GM12891 (cell line): ENCODE results near the gene DISP2.

ENCODE experiments used
- DNase-seq: peaks from one replicate; pipeline ENCODE4 v3.0.0; 2011; ENCODE audit warnings: low spot score; ENCODE audit not compliant: insufficient read length
- FAIRE-seq: peaks from 2 replicates; lab custom pipeline; 2011; peaks lifted over from hg19 to GRCh38; lab: Jason Lieb, UNC
- PAX5 ChIP-seq: IDR thresholded peaks from 2 replicates; pipeline ENCODE4 v1.6.1; 2011; ENCODE audit warnings: low read length, moderate library complexity, mild to moderate bottlenecking; ENCODE audit not compliant: insufficient read depth, severe bottlenecking
- POLR2A ChIP-seq: IDR thresholded peaks from 2 replicates; pipeline ENCODE4 v1.6.1; 2011; ENCODE audit warnings: low read depth, low read length, control low read depth
- POLR2AphosphoS5 ChIP-seq: IDR thresholded peaks from 2 replicates; pipeline ENCODE4 v1.6.1; 2011; ENCODE audit warnings: low read depth, low read length, control low read depth
- POU2F2 ChIP-seq: IDR thresholded peaks from 2 replicates; pipeline ENCODE4 v1.6.1; 2011; ENCODE audit warnings: low read depth, mild to moderate bottlenecking, control low read depth, low read length, moderate library complexity
- SPI1 ChIP-seq: IDR thresholded peaks from 2 replicates; pipeline ENCODE4 v1.6.1; 2011; ENCODE audit warnings: low read depth, low read length, control low read depth
- TAF1 ChIP-seq: IDR thresholded peaks from 2 replicates; pipeline ENCODE4 v1.6.1; 2011; ENCODE audit warnings: low read depth, low read length, control low read depth

Gene DISP2

DNA sequence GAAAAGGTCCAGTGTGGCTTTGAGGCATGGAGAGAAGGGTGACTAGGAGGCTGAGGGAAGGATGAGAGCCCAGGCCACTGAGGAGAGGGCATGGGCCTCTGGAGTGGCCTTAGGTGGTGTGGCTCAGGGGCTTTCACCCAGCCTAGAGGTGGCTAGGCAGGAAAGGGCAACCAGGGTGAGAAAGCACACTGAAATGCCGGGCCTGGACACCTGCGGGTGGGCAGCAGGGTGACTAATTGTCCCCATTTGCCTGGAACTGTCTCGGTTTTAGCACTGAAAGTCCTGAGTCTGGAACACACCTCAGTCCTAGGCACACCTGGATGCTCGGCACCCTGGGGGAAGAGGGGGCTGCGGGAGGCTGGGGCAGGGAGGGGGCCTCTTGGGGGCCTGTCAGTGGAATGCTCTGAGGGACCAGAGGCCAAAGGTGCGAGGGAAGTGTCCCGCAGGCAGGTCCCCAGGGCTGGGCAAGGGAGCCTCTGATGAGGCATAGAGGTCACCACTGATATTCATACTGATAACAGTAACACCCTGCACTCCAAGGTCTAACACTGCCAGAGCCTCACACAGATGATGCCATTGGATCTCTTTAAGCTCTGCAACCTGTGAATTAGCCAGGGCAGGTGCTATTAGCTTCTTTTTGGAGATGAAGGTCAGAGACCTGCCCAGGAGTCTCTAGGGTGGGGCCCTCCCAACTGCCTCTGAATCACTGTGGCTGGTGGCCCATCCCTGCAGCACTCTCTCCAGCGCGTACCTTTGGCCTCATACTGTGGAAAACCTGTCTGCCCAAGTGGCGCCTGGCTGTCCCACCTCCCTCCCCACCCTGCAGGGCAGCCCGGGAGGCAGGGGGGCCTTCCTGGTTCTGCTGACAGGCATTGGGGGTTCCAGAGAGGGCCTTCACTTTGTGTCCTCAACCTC is 10.2 kb upstream of the DISP2 start:
- no peak for DNase-seq
- no peak for FAIRE-seq
- no peak for TF ChIP-seq TAF1
- TF ChIP-seq POLR2A = no peak
- no peak for TF ChIP-seq PAX5
- no peak for TF ChIP-seq POU2F2
- TF ChIP-seq POLR2AphosphoS5 = no peak
- TF ChIP-seq SPI1 = no peak

DNA sequence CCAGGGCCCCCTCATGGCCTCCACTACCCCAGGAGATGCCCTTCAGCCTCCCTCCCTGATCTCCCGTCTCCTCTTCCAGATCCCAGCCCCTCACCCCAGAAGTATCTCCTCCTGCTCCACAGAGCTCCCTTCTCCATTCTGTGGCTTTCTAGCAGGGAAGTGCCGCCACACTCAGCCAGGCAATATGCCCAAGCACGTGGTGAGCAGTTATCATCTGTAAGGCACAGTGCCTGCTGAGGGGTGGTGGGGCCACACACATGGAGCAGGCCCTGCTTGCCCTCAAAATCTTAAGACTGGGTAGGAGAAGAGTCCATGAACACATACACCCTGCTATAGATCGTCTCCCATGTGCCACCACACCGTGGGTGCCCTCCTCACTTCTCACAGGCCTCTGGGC is 9.5 kb upstream of the DISP2 start:
- no peak for FAIRE-seq

DNA sequence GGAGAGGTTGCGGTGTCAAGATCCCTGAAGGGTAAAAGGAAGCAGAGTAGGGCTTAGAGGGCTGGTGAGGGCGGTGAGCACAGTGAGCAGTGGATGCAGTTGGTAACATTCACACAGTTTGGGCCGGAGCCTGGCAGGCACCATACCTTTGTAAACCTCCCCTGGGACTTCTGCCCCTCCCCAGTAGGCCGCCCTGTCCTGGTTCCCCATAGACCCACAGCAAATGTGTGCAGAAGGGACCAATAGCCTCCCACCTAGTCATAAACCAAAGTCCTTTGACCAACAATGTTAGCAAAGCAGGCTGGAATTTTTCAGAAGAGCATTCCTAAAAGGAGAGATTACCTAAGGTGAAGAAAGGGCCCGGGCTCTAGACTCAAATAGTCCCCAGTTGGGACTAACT is 8.9 kb upstream of the DISP2 start:
- TF ChIP-seq PAX5 (no peak), POLR2AphosphoS5 (no peak), POU2F2 (no peak), TAF1 (no peak), SPI1 (no peak), POLR2A (no peak)
- DNase-seq = no peak
- FAIRE-seq = no peak

More for the DNA sequence above, 9.5 kb upstream of the DISP2 start:
- TF ChIP-seq SPI1 (no peak), PAX5 (no peak), POLR2A (no peak), POLR2AphosphoS5 (no peak), POU2F2 (no peak)
- no peak for DNase-seq

DNA sequence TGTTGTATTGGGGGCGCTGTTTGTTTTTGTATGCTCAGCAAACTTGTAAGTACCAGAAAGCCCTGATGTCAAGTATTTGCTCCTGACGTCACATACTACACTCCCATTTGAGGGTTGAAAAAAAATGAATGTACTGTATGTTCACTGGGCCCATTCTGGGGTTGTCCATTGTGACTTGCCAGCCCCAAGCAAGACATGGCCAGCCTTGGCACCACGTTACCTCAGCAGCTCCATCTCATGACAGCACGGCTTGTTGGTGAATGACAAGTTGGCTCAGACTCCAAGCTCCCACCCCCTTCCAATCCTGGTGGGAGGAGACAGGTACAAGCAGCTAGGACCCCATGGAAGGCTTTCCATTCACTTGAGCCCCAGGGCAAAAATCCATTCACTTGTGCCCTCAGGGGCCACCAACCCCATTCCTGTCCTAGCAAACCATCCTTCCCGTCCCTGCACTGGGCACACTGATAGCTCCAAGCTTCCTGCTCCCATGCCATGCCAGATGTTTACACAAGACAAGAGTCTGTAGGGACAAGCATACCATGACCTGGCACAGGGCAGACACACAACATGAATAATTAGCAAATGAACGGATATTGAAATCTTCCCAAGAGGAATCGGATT is 5.6 kb upstream of the DISP2 start:
- no peak for FAIRE-seq

DNA sequence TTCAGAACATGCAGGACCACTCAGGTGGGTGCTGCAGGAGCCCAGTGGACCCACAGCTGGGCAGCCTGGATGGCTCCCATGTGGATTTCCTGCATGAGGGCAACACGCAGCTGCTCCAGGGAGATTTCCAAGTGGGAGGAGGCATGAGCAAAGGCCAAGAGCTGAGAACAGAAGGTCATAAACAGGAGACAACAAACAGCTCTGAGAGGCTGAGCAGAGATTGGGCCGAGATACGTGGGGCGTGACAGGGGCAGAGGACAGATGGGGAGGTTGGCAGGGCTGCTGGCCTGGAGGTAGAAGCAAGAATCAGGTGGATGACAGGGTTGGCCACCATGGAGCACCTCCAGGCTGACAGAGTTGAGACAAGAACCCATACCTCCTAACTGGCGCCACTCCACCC is 4.3 kb upstream of the DISP2 start:
- FAIRE-seq (no peak), DNase-seq (no peak)
- TF ChIP-seq POU2F2 (no peak), POLR2AphosphoS5 (no peak), PAX5 (no peak), TAF1 (no peak), SPI1 (no peak), POLR2A (no peak)

More for the DNA sequence above, 5.6 kb upstream of the DISP2 start:
- no peak for DNase-seq
- TF ChIP-seq POLR2A (no peak), PAX5 (no peak), SPI1 (no peak), TAF1 (no peak), POLR2AphosphoS5 (no peak), POU2F2 (no peak)

DNA sequence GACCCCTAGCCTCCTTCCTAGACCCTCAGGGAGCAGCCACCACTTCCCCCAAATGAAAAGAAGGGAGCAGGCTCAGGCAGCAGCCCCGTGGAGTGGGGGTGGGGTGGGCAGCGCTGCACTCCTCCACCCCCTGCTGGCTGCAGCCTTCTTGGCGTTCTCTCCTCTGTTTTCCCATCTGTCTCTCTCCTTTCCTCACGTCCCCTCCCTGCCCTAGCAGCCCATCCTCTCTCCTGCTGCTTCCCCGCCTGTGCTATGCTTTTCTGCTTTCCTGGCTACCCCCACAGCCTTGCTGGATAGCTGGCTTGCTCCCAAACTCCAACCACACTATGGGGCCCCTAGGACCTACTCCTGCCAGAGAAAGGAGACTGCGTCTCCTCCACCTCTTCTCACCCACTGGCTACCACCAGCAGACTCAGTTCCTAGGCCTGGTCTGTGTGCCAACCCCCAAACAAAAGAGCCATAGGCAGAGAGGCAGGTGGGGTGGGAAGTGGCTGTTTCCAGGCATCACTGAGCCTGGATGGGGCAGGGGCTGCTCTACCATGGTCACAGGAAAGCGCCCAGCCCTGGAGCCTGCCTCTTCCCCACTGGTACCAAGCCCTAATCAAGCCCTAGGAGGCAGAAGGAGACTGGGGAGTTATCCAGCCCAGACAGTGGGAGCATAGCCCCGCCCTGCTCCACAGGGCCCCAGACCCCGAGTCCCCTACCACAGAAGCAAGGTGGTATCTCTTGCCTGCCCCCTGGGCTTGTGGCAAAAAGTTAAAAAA is 3.4 kb upstream of the DISP2 start:
- DNase-seq (no peak), FAIRE-seq (no peak)
- TF ChIP-seq POLR2A (no peak), POLR2AphosphoS5 (no peak), SPI1 (no peak), POU2F2 (no peak), PAX5 (no peak), TAF1 (no peak)

DNA sequence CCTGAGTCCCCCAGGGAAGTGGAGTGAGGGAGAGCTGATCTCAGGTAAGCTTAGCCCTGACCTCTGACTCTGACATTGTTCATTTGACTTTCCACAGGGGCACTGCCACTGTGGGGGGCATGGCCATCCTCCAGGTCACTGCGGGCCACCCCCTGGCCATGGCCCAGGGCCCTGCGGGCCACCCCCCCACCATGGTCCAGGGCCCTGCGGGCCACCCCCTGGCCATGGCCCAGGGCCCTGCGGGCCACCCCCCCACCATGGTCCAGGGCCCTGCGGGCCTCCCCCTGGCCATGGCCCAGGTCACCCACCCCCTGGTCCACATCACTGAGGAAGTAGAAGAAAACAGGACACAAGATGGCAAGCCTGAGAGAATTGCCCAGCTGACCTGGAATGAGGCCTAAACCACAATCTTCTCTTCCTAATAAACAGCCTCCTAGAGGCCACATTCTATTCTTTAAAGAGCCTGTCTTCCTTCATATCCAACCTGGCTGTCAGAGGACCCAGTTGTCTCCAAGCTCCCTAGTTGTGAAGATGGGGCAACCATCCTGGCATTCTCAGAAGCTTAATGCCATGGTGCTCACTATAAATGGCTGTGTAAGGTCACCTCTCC is 1.9 kb upstream of the DISP2 start:
- TF ChIP-seq PAX5 (no peak), POU2F2 (no peak), SPI1 (no peak), POLR2AphosphoS5 (no peak), TAF1 (no peak)
- FAIRE-seq = no peak
- DNase-seq = no peak

DNA sequence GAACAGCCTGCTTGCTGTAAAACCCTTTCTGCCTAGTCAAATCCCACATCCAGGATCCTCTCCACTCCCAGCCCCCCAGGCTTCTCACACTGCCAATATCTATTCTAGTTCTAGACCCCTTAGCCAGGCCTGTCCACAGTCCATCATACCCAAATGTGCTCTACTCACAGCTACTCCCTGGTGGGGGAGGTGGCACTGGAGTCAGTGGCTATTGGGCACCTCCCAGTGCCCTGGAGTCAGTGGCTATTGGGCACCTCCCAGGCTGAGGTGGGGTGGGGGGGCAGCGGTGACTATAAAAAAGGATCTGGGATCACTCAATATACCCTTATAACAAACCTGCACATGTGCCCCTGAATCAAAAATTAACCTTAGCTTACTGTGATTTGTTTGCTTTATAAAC is 773 bp upstream of the DISP2 start:
- no peak for FAIRE-seq
- no peak for DNase-seq
- TF ChIP-seq POU2F2 (no peak), SPI1 (no peak), POLR2AphosphoS5 (no peak), TAF1 (no peak), POLR2A (no peak), PAX5 (no peak)
